RPMI8226 (cell line): ENCODE data around the gene CDH23.

Source experiments
- DNase-seq: peaks from one replicate; pipeline ENCODE4 v3.0.0-alpha.2; 2015

CDH23 gene

DNA sequence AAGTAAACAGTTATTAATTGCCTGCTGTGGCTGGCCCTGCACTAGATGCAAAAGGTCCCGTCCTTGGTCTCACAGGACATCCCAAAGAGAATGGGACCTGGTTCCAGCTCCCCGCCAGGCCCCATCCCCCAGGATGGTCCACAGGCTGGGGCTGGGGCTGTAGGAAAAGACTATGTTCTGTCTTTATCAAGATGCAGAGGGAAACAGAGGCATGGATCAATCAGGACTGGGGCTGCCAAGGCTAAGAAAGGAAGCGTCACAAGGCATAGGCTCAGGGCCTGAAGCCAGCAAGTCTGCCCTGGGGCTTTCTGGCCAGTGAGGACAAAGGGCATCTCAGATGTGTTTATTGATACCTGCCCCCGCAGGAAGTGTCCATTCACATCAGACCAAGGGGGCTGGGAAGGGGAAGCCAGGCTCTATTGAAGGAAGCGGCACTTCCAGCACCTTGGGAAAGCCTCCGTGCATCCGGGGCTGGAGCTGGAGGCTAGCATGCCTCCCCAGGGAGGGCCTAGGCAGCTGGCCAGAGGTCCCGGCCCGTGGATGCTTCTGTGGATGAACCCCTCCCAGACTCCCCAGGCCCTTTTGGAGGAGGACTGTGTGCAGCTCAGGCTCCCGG is 370.8 kb downstream of the CDH23 start:
- DNase-seq = no peak

- DNase-seq = no peak
These were observed 372.6 kb downstream of the CDH23 start for GRCh38 chr10:71769279-71769823.

GRCh38 chr10:71770255-71770654 is 373.5 kb downstream of the CDH23 start:
- DNase-seq = no peak

DNA sequence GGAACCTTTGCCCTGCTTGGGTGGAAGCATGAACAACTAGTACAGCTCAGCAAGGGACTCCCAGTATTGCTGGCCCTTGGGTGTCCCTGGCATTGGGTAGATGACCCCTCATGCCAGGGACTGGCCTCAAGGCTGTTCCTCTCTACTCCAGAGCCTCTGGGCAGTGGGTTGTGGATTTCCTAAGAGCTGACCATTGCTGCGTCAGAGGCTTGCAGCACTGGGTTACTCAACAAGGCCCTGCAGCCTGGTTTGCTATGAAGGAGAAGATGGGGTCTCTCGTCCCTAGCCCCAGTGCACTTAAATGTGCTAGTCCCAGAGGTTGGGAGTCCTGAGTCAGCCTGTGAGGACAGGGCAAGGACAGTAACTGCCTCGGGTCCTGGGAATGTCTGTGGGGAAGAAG is 374.1 kb downstream of the CDH23 start:
- DNase-seq = no peak

- DNase-seq = no peak
These were observed 374.5 kb downstream of the CDH23 start for GRCh38 chr10:71771204-71771603.

DNA sequence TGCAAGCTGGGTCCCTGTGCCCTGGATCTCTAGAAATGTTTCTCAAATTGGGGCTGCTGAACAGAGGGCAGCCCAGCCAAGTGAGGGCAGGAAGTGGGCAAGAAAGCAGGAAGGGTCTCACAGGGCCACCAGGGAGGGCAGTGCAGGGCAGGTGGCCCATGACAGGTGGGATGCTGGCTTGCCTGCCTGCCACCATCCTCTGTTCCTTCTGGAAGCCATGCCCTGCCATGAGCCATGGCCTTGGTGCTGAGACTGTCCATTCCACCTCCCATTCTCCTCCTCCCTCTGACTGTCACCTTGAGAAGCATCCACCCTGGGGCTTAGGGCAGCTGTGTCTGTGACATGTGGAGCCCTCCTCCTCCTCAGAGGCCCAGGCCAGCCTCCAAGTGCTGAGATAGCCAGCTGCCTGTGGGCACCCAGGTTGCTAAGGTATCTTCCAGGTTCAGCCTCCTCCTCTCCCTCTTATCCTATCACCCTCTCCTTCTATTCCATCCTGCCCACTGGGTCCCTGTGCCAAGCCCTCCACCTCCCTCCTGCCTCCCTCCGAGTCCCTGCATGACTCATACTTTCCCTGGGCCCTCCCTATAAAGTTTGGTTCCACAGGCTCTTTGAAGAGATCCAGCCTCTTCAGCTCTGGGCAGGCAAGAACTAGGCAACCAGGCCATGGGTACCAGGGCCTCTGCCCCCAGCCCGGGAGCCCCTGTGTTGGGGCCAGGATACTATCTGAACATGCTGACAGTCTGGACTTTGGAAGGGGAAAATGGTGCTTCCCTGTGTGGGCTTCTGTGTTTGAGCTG is 375.3 kb downstream of the CDH23 start:
- no peak for DNase-seq

DNA sequence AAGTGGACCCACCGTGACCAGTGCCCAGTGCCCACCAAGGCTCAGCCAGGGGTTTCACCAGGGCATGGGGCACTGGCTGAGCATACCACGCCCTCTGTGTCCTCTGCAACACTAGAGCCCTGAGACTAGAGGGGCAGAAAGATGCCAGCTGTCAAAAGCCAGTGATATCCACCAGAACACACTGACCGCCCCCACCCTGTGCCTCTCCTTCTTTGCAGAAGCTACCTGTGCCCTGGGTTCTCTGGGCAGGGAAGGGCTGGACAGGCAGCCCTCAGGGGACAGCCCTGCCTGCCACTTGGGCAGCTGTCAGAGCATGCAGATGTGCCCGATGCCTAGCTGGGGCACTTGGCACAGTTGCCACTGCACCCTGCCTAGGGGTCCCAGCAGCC is 376.1 kb downstream of the CDH23 start:
- DNase-seq = no peak

DNA sequence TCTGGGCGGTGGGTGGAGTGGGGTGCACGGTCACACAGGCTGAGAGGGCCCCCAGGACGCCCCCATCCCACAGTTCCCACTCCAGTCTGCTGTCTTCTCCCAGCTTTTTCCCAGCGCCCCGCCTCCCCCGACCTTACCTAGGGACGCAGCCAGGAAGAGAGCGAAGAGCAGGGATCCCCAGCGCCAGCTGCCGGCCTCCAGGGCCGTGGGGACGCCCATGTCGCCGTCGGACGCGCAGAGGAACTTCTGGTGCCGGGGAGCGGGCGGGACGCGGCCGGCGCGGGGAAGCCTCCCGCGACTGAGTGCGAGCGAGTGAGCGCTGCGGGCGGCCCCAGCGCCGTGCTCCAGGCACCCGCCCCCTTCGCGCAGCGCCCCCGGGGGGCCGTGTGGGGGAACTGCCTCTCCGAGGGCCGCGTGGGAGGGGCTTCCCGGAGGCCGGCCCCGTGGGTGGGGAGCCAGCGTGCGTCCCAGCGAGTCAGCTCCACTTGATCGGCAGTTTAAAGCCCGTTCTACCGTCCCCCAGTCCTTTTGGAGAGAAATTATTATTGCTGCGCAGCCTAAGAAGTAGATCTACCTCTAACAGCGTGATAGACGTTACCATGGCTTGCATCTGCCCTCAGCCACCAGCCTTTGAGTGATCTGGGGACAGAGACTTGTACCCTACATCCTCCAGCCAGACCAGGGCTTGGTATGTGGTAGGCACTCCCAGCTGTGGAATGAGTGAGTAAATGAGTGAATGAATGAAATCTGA is 376.7 kb downstream of the CDH23 start, which contains the start of gene VSIR:
Gene VSIR (minus strand): TSS at position 300 of the 751 bp plus-strand sequence. CDS start 81 bp downstream, at position 219.
- peak; percentile 87 for DNase-seq

DNA sequence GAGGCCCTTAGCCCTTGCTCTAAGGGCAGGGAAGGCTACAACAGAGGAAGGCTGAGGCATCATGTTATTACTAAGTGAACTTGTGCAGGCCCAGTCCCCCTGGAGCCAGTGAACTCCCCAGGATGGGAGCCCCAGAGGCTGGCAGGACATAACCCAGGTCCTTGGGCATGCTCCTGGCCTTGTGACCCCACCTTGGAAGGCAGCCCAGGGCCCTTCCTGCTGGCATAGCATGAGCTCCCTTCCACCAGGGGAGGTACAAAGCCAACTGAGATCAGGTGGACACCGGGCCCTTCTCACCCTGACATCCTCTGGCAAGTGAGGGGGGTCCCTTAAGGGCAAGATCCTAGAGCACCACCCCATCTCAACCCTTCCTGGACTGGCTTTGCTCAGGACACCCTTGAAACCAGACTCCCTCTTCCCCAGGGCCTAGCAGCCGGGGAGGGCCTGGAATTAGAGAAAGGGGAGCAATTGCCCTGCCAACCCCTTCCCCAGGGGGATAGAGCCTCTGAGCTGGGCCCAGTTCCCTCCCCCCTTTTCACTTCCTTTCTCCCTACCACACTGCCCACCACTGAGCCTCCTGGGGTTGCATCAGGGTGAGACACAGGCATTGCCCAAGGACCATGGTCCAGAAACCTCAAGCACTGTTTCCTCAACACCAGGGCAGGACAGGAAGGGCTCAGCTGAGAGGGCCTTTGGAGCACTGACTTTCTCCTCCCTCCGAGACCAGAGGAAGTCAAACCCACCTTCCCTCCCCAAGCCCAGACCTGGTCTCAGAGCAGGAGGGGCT is 378.4 kb downstream of the CDH23 start:
- DNase-seq = peak; percentile 39

- DNase-seq = no peak
These were observed 379.8 kb downstream of the CDH23 start for GRCh38 chr10:71776481-71776925.

DNA sequence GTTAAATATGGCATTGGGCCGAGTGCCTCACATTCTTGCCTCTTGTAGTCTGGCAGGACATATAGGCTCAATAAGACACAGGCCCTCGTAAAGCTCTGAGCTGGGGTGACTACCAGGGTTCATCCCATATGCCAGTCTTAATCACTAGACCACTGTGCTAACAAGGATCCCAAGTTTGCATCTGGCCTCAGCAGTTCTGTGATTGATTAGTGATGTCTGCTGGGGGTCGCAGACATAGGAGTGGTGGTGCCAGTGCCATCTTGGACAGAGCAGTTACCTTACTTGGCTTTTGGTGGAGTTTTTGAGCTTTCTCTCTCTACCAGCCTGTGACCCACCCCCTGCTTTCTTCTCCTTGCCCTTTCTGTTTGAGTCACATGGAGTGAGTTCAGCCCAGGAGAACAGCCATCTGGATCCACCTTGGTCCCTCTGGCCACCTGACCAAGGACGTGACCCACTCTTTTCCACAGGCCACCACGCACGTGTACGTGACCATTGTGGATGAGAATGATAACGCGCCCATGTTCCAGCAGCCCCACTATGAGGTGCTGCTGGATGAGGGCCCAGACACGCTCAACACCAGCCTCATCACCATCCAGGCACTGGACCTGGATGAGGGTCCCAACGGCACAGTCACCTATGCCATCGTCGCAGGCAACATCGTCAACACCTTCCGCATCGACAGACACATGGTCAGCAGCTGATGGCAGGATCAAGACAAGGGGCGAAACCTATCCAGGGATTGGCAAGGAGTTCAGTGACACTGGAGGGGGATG is 380.7 kb downstream of the CDH23 start:
- no peak for DNase-seq

GRCh38 chr10:71778071-71778825 is 381.5 kb downstream of the CDH23 start:
- no peak for DNase-seq

- DNase-seq = no peak
These were observed 382.9 kb downstream of the CDH23 start for GRCh38 chr10:71779641-71780040.

DNA sequence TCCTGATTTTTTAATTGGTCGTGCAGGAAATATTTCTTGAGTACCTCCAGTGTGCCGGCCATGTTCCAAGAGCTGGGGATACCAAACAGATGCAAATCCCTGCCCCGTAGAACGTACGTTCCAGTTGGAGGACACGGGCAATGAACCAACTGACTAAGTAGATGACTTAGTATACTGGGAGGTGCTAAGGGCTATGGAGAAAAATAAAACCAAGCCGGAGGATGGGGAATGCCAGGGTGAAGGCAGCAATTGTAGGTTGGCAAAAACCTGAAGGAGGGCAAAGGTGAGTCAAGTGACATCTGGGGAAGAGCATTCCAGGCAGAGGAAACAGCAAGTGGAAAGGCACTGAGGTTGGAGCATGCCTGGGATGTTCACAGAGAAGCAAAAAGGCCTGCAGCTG is 383.4 kb downstream of the CDH23 start:
- DNase-seq = no peak

DNA sequence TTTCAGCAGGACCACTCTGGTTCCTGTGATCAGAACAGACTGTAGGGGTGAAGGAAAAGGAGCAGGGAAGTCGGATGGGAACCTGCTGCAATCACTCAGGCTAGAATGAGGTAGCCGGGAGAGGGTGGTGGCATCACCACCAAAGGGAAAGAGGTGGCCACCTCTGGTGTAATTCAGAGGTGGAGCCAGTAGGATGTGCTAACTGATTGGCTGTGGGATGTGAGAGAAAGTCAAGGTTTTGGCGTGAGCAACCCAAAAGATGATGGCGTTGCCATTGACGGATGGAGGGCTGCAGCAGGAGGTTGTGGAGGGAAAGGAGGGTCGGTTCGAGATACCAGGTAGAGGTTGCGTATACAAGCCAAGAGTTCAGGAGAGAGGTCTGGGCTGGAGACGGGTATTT is 384.0 kb downstream of the CDH23 start:
- no peak for DNase-seq

DNA sequence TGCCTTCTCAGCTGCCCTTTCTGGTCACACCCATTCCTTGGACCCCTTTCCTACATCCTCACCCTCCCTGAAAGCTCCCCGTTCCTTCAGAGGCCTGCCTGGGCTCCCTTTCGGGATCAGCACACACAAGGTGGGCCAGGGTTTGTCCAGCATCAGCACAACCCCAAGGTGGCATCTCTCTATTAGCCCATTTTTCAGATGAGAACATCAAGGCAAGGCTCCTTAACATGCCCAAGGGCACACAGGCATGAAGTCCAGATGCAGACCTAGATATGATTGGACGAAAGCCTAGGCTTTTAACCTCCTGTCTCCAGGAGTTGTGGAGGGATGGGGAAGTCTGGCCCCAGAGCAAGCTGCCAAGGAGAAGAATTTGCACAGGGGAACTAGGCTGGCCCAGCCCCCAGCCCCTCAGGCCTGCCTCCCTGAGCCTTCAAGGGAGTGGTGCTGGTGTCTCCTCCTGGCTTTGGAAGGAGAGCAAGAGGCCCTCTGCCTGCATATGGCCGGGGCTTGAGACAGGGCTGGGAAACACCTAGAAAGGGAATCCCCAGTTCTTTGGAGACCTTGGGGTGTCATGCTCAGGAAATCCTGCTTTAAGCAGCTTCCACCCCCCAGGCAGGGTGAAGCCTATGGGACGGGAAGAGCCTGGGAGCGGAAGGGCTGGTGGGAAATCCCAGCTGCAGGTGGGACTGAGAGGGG is 385.6 kb downstream of the CDH23 start:
- DNase-seq = no peak

- no peak for DNase-seq
These were observed 386.3 kb downstream of the CDH23 start for GRCh38 chr10:71782917-71783490.

- no peak for DNase-seq
These were observed 387.4 kb downstream of the CDH23 start for GRCh38 chr10:71783917-71784678.

GRCh38 chr10:71784679-71785272 is 388.1 kb downstream of the CDH23 start:
- no peak for DNase-seq
